ENCODE results near the gene USP34.

The USP34 gene

DNA sequence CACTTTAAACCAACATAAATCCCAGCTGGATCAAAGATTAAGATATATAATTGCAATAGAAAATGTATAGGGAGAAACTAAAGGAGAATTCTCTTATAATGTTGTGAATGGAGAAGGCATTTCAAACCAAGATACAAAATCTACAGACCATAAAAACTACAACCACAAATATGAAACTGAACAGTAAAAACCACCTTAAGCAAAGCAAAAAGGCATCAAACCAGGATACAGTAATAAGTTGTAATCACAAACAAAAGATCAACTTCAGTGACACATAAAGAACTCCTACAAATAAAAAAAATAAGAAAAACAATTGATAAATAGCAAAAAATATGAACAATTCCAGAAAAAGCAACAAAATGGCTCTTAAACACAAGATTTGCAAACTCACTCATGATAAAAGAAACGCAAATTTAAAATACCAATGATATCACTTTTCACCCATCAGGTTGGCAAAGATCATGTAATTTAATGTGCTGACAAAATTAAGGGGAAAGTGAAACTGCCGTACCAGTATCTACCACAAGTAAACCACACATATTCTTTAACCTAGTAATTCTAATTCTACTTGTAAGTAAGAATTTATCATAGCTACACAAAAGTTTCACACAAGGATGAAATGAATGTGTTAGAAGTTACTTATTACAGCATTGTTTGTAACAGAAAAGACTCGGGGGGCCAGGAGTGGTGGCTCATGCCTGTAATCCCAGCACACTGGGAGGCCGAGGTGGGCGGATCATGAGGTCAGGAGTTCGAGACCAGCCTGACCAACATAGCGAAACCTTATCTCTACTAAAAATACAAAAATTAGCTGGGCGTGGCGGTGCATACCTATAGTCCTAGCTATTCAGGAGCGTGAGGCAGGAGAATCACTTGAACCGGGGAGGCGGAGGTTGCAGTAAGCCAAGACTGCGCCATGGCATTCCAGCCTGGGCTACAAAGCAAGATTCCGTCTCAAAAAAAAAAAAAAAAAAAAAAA is 101.9 kb downstream of the USP34 start:
- peak; percentile 20 for DNase-seq (ENCODE audit: low spot score)

GRCh38 chr2:61367177-61367576 is 103.7 kb downstream of the USP34 start:
- DNase-seq (ENCODE audit: low spot score): no peak

DNA sequence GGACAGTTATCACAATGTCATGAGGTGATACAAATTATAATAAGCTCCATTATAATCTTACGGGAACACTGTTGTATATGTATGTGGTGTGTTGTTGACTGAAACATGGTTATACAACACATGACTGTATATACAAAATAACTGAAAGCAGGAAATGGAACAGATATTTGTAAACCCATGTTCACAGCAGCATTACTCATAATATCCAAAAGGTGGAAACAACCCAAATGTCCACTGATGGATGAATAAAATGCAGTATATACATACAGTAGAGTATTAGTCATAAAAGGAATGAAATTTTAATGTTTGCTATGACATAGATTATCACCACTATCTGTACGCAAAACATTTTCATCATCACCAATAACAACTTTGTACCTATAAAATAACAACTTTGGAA is 107.3 kb downstream of the USP34 start:
- DNase-seq (ENCODE audit: low spot score): no peak

GRCh38 chr2:61362873-61363272 is 108.0 kb downstream of the USP34 start:
- no peak for DNase-seq (ENCODE audit: low spot score)

- no peak for DNase-seq (ENCODE audit: low spot score)
Measured at GRCh38 chr2:61361068-61361467, 109.8 kb downstream of the USP34 start.

DNA sequence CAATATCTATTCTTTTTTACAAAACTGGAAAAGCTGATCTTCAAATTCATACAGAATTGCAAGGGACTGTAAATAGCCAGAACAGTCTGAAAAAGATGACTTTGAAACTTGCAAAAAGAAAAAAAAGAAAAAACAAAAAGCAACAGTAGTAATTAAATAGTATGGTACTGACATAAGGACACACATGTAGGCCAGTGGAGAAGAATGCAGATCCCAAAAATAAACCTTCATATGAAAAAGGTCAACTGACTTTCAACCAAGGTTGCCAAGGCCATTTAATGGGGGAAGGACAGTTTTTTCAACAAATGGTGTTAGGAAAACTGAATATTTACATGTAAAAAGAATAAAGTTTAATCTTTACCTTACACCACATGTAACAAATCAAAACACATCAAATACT is 111.8 kb downstream of the USP34 start:
- no peak for DNase-seq (ENCODE audit: low spot score)

GRCh38 chr2:61357681-61358080 is 113.2 kb downstream of the USP34 start:
- no peak for DNase-seq (ENCODE audit: low spot score)

- no peak for DNase-seq (ENCODE audit: low spot score)
Measured at GRCh38 chr2:61356958-61357350, 113.9 kb downstream of the USP34 start.

- DNase-seq (ENCODE audit: low spot score): no peak
Measured at GRCh38 chr2:61356261-61356957, 114.5 kb downstream of the USP34 start.

- DNase-seq (ENCODE audit: low spot score): no peak
Measured at GRCh38 chr2:61354543-61355197, 116.2 kb downstream of the USP34 start.

DNA sequence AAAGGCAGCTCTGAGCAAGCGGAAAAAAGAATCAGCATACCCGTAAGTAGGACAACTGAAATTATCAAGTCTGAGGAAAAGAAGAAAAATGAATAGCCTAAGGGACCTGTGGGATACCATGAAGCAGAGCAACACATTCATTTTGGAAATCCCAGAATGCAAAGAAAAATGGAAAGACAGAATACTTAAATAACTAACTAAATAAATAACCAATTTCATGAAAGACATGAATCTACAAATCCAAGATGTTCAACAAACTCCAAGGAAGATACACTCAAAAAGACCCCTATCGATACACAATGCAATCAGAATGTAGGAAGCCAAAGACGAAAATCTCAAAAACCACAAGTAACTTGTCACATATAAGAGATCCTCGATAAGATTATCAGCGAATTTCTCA is 117.0 kb downstream of the USP34 start:
- DNase-seq (ENCODE audit: low spot score): no peak

GRCh38 chr2:61350777-61351176 is 120.1 kb downstream of the USP34 start:
- no peak for DNase-seq (ENCODE audit: low spot score)

GRCh38 chr2:61343141-61343540 is 127.7 kb downstream of the USP34 start:
- no peak for DNase-seq (ENCODE audit: low spot score)

DNA sequence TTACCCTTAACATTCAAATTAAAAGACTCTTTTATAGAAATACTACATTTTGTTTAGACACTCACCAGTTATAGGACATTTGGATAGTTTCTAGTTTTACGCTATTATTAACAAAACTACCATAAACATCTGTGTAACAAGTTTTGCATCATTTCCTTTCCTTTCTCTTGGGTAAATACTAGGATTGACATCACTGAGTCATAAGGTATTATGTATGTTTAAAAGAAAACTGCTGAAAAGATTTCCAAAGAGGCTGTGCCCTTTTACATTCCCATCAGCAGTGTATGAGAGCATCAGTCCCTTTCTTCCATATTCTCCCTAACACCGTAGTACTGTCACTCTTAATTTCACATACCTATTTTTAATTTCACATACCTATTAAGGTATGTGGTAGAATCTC is 130.6 kb downstream of the USP34 start:
- no peak for DNase-seq (ENCODE audit: low spot score)

GRCh38 chr2:61338447-61338846 is 132.4 kb downstream of the USP34 start:
- DNase-seq (ENCODE audit: low spot score): no peak

DNA sequence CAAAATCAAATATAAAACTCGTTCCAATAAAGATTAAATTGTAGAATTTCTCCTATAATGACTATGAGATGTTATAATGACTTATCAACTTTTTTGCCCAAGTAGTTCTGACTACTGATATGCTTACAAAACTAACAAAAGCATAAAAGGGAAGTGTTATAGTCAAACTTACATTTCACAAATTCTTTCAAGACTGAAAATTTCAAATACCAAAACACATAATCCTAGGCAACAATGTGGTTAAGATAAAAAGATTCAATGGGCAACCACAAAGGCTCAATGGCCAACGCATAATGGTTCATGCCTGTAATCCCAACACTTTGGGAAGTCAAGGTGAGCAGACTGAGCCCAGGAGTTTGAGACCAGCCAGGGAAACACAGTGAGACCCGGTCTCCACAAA is 135.7 kb downstream of the USP34 start:
- no peak for DNase-seq (ENCODE audit: low spot score)

DNA sequence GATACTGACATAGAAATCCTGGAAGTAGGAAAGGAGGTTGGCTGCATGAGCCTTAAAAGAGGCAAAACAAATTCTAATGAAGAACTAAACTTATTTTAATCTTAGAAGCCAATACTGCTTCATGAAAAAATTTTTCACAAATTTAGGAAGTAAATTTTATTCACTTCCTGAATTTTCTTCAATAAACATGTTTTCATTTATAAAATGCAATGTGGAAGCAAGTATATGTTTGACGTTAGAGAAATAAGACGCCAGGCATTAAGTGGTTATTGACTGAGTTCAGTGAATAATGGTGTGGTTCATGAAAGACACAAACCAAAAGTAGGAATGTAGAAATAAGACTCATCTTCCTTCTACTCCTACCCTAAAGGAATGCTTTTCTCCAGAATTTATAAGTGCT is 136.4 kb downstream of the USP34 start:
- no peak for DNase-seq (ENCODE audit: low spot score)

DNA sequence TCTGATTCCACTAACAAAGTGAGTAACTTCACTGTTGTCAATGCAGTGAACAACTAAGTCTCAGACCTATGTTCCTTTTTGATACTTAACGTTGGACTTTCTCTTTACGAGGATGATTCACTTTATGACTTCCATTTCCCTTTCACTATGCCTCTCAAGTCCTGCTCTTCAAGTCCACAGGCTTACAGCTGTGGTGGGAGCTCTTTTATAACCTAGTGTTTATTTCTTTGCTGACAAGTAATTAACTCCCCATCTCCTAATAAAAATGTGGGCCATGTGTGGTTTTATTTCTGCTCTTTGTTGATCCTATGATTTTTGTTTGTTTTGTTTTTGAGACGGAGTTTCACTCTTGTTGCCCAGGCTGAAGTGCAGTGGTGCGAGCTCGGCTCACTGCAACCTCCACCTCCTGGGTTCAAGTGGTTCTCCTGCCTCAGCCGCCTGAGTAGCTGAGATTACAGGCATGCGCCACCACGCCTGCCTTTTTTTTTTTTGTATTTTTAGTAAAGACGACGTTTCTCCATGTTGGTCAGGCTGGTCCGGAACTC is 142.1 kb downstream of the USP34 start:
- DNase-seq (ENCODE audit: low spot score): no peak

DNA sequence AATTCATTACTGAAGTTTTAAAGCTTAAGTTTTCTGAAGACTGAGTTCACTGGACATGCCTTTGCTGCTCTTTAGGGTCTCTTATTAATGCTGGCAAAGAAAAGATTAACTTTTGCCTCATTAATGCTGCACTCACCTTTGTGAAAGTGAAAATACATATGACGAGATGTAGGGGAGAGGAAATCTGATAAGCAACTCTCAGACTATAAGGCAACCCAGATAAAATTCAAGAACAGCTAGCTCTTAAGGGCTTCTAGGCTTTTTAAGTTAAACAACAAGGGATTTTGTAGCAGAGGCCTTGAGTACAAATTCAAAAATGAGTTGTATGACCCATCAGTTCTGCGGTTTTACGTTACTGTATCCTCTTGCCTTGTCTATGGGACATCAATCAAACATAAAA is 143.7 kb downstream of the USP34 start:
- DNase-seq (ENCODE audit: low spot score): no peak

DNA sequence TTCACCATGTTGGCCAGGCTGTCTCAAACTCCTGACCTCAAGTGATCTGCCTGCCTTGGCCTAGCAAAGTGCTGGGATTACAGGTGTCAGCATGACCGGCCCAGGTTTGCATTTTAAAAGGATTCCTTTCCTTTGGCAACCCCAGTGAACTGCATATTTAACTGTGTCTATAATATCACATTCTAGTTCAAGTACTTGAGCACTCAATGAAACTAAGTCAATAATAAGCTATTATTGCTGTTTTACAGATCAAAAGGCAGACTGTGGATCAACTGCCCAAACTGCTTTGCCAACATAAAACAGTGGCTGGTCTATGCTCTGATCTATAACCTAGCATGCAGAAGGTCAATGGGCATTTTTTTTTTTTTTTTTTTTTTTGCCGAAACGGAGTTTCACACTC is 144.5 kb downstream of the USP34 start:
- no peak for DNase-seq (ENCODE audit: low spot score)

DNA sequence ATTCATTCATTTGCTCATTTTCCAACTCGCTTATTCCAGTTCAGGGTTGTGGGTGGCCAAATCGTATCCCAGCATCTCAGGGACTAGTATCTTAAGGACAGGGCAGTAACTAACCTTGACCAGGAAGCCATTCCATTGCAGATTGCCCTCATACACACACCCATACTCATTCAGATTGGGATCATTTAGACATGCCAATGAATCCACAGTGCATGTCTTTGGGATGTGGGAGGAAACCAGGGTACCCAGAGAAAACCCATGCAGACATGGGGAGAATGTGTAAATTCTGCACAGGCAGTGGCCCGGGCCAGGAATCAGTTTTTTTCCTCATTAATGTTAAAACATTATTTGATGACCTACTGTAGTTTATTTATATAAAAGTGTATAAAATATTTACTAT is 150.7 kb downstream of the USP34 start:
- no peak for DNase-seq (ENCODE audit: low spot score)

- DNase-seq (ENCODE audit: low spot score): no peak
Measured at GRCh38 chr2:61318553-61318952, 152.3 kb downstream of the USP34 start.

GRCh38 chr2:61295981-61296380 is 174.9 kb downstream of the USP34 start:
- DNase-seq (ENCODE audit: low spot score): no peak
